Lung (tissue), 12 donors: Measurements from ENCODE around the gene TNFRSF13B. TPM values are rescaled to one million over a fixed set of nuclear protein-coding genes. Genes with fewer than 3 reads are reported as not detected.

Source experiments
- ATAC-seq: fragments of 200-7000 bp; cut with Tn5 transposase; one replicate; pipeline ENCODE4 v1.9.1; 2020; ENCODE audit warnings: moderate number of reproducible peaks; ENCODE audit not compliant: insufficient read depth, low FRiP score
- DNase-seq, 3 donors: peaks; one replicate each; pipeline ENCODE4 v3.0.0-alpha.2; 2013 to 2017
- H3K27ac ChIP-seq, 2 donors: one replicate each; pipeline ENCODE4 v1.5.1; 2013; ENCODE audit warnings: mild to moderate bottlenecking in 2 of 2, moderate library complexity in 2 of 2, control low read depth in 1 of 2, inconsistent platforms in 1 of 2, low read depth in 1 of 2, low read length in 1 of 2
- H3K27me3 ChIP-seq, 3 donors: one replicate each; pipeline ENCODE4 v1.5.1; 2013; ENCODE audit warnings: low read length in 2 of 3; ENCODE audit not compliant: control insufficient read depth in 3 of 3, insufficient read depth in 3 of 3
- H3K36me3 ChIP-seq, 4 donors: one replicate each; pipeline ENCODE4 v1.5.1; 2013; ENCODE audit warnings: low read length in 4 of 4, mild to moderate bottlenecking in 1 of 4, moderate library complexity in 1 of 4; ENCODE audit not compliant: control insufficient read depth in 4 of 4, insufficient read depth in 4 of 4
- H3K4me1 ChIP-seq, 5 donors: one replicate each; pipeline ENCODE4 v1.5.1; 2013; ENCODE audit warnings: low read length in 5 of 5, mild to moderate bottlenecking in 2 of 5, moderate library complexity in 1 of 5; ENCODE audit not compliant: control insufficient read depth in 5 of 5, insufficient read depth in 5 of 5
- H3K4me3 ChIP-seq: one replicate; pipeline ENCODE4 v1.5.1; 2013; ENCODE audit warnings: mild to moderate bottlenecking, control low read depth, moderate library complexity
- H3K9ac ChIP-seq, 2 donors: one replicate each; pipeline ENCODE4 v1.5.1; 2013; ENCODE audit warnings: low read length in 2 of 2, control low read depth in 1 of 2; ENCODE audit not compliant: insufficient read depth in 1 of 2
- H3K9me3 ChIP-seq, 4 donors: one replicate each; pipeline ENCODE4 v1.5.1; 2013; ENCODE audit warnings: low read length in 3 of 4, mild to moderate bottlenecking in 1 of 4, moderate library complexity in 1 of 4; ENCODE audit not compliant: control insufficient read depth in 4 of 4, insufficient read depth in 3 of 4
- WGBS, 2 donors: extraction: QIAGEN DNeasy Blood & Tissue Kit; methylation state at CpG; one replicate each; pipeline ENCODE4 v1.1.7; 2013; 5-methylcytosine and 5-hydroxymethylcytosine counted together
- polyA plus RNA-seq, 2 donors: library from polyadenylated mRNA; stranded (reverse); fragments of 200-250 nt; gene quantifications; one replicate each; pipeline ENCODE4 v1.2.1, GENCODE V29; 2013
- total RNA-seq, 2 donors: library from RNA; depleted of rRNA in 1 of 2; stranded (reverse); fragments of >200 nt in 1 of 2; gene quantifications; one replicate each; pipeline ENCODE4 v1.2.1, GENCODE V29; 2014 to 2021
- TF ChIP-seq, protein P1 (sequence below): IDR thresholded peaks from 2 replicates; pipeline ENCODE4 v1.5.1; 2012; ENCODE audit warnings: mild to moderate bottlenecking; ENCODE audit errors: control extremely low read depth, extremely low read depth
- donor health status: control.
- donor health status: control.
- donor health status: Bipolar disorder and iron deficiency.
- donor health status: healthy.
- donor health status: DM: yes; HTN: yes; CAD: no.

TNFRSF13B gene
- total and polyA plus RNA-seq, 4 donors: 0.08 to 1.4 (median 0.48) TPM

DNA sequence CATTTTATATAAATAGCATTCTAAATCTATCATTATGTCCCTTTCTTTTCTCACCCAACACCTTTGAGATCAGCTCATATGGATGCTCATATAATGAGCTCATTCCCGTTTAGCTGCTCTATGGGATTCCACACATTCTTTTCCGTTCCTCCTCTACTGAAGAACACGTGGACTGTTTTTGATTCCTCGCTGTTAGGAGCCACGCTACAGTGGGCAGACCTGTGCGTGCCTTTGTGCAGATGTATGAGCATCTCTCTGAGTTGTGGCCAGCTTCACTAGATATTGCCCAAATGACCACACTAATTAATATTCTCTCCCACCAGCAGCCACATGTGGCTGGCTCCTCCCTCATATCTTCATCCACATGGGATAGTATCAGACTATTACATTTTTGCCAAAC, 6.0 kb upstream of the TNFRSF13B start:
- WGBS, 2 donors: 63 to 86% methylated on average over 6 of the region's 6 CpGs

DNA sequence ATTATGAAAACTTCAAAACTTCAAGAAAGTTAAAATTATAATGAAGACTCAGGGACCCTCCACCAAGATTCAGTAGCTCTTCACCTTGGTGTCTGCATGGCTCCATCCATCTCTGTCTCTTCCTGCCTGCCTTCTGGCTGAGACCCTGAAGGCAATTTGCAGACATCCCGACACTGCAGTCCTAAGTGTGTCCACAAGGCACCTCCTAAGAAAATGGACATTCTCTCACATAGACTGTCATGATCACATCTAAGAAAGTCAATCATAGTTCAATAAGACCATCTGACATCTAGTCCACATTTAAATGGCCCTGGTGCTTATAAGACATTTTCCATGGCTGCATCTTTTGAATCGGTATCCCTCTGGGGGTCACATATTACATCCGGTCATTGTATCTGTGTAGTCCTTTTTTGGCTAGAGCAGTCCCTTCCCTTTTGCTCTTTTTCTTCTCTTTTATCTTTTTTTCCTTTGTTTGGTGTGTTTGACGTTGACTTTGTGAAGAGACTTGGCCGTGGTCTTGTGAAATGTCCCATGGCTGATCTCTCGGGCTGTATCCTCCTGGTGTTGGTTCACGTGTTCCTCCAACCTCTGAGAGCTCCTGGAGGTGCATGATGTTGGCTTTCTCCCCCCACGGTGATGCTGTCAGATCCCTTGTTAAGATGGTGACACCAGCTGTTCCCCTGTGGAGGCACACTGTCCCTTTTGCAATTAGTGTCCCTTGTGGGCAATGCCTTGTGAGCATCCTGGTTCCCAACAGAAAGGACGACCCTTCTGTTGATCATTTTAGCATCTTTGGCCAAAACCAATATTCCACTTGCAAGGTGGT, 5.0 kb upstream of the TNFRSF13B start:
- Histone ChIP-seq H3K9me3 (no peaks in the 10 kb centered on the region), H3K4me1 (no peaks in the 10 kb centered on the region), H3K27ac (no peak overlapping the region), H3K36me3 (no peaks in the 10 kb centered on the region), H3K9ac (no peak overlapping the region), H3K4me3 (no peak overlapping the region), H3K27me3 (peaks cover 0 to 6% (median 0%) of the 10 kb centered on the region in 3 donors)
- 91 to 92% methylated on average over 9 of the region's 9 CpGs for WGBS, 2 donors
- TF ChIP-seq, protein P1, sequence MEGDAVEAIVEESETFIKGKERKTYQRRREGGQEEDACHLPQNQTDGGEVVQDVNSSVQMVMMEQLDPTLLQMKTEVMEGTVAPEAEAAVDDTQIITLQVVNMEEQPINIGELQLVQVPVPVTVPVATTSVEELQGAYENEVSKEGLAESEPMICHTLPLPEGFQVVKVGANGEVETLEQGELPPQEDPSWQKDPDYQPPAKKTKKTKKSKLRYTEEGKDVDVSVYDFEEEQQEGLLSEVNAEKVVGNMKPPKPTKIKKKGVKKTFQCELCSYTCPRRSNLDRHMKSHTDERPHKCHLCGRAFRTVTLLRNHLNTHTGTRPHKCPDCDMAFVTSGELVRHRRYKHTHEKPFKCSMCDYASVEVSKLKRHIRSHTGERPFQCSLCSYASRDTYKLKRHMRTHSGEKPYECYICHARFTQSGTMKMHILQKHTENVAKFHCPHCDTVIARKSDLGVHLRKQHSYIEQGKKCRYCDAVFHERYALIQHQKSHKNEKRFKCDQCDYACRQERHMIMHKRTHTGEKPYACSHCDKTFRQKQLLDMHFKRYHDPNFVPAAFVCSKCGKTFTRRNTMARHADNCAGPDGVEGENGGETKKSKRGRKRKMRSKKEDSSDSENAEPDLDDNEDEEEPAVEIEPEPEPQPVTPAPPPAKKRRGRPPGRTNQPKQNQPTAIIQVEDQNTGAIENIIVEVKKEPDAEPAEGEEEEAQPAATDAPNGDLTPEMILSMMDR: no peak
- ATAC-seq (no peak), DNase-seq (no peak)

More for the DNA sequence above, 6.0 kb upstream of the TNFRSF13B start:
- Histone ChIP-seq H3K9me3 (no peaks in the 10 kb centered on the region), H3K27me3 (peaks cover 0 to 6% (median 0%) of the 10 kb centered on the region in 3 donors), H3K9ac (no peak overlapping the region), H3K4me3 (no peak overlapping the region), H3K36me3 (no peaks in the 10 kb centered on the region), H3K4me1 (no peaks in the 10 kb centered on the region), H3K27ac (no peak overlapping the region)
- DNase-seq (no peak), ATAC-seq (no peak)
- TF ChIP-seq, protein P1: no peak

DNA sequence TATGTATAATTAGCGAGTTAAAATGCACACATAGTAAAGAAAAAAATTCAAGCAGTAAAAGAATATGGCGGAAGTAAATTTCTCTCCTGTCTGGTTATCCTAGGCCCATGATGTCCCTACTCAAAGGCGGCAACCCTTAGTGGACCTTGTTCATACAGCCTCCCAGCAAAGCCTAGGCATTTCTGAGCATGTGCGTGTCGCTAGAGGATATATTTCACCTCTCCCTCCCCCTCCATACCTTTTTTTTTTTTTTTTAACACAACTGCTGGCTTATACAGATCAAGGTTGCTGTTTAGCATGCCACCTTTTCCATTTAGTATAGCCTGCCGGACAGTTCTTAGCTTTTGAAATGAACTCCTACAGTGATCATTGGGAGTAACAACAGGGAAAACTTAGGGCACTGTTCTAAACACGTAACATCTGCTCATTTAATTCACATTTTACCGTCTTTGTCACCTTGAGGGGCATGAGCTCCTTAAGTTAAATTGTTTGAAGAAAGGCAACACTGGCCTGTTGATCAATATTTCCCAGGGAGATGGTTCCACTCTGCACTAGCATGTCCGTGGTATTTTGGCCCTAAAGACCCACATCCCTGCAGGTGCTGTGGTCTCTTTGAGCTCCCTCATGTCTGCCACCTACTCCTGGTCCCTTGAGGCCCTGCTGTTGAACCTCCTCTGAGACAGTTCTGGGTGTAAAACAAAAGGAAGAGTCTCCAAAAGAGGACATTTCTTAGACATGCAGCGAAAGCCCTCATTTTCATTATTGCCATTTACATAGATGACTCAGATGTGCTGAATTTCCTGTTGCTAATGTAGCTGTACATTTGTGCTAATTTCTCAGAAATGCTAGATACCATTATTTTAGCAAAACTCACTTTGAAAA, 4.1 kb upstream of the TNFRSF13B start:
- TF ChIP-seq, protein P1: no peak
- 90 to 92% methylated on average over 10 of the region's 10 CpGs for WGBS, 2 donors
- DNase-seq (no peak), ATAC-seq (no peak)
- H3K36me3 ChIP-seq: no peaks in the 10 kb centered on the region
- H3K27ac ChIP-seq: no peak overlapping the region
- no peak overlapping the region for H3K9ac ChIP-seq
- H3K9me3 ChIP-seq: no peaks in the 10 kb centered on the region
- peaks cover 0 to 6% (median 0%) of the 10 kb centered on the region in 3 donors for H3K27me3 ChIP-seq
- no peak overlapping the region for H3K4me3 ChIP-seq
- H3K4me1 ChIP-seq: no peaks in the 10 kb centered on the region
